CD4-positive, alpha-beta T cell treated with Interleukin-10 for 1 hour (primary cell): Measurements from ENCODE around the gene IGSF1.

Source experiments
- DNase-seq: peaks from one replicate; pipeline ENCODE4 v3.0.0-alpha.2; 2020

Gene IGSF1

GRCh38 chrX:131288738-131289511 is at the start of gene IGSF1:
Gene IGSF1, minus strand, starts transcription at chrX:131289306. Its CDS starts 2,632 bp downstream, at chrX:131286674.
- no peak for DNase-seq

- DNase-seq, result no peak
Measured at GRCh38 chrX:131332331-131332730, 43.2 kb upstream of the IGSF1 start.

GRCh38 chrX:131331152-131331551 is 42.0 kb upstream of the IGSF1 start:
- no peak for DNase-seq

- DNase-seq, result no peak
Measured at GRCh38 chrX:131330735-131331134, 41.6 kb upstream of the IGSF1 start.

- no peak for DNase-seq
Measured at GRCh38 chrX:131322651-131323050, 33.5 kb upstream of the IGSF1 start.

- DNase-seq, result no peak
Measured at GRCh38 chrX:131317326-131317725, 28.2 kb upstream of the IGSF1 start.

GRCh38 chrX:131316260-131316659 is 27.2 kb upstream of the IGSF1 start:
- no peak for DNase-seq

- DNase-seq, result no peak
Measured at GRCh38 chrX:131308980-131309379, 19.9 kb upstream of the IGSF1 start.

GRCh38 chrX:131306601-131307000 is 17.5 kb upstream of the IGSF1 start:
- no peak for DNase-seq

GRCh38 chrX:131305926-131306325 is 16.8 kb upstream of the IGSF1 start:
- no peak for DNase-seq

GRCh38 chrX:131302701-131303100 is 13.6 kb upstream of the IGSF1 start:
- no peak for DNase-seq

- DNase-seq, result no peak
Measured at GRCh38 chrX:131301155-131301554, 12.0 kb upstream of the IGSF1 start.

- DNase-seq, result no peak
Measured at GRCh38 chrX:131298846-131299245, 9.7 kb upstream of the IGSF1 start.

GRCh38 chrX:131298036-131298435 is 8.9 kb upstream of the IGSF1 start:
- DNase-seq, result no peak

GRCh38 chrX:131289527-131289926 is 421 bp upstream of the IGSF1 start:
- no peak for DNase-seq

- DNase-seq, result no peak
Measured at GRCh38 chrX:131288188-131288587, 918 bp downstream of the IGSF1 start.

- DNase-seq, result no peak
Measured at GRCh38 chrX:131287560-131288179, 1.4 kb downstream of the IGSF1 start.

GRCh38 chrX:131279617-131280016 is 9.5 kb downstream of the IGSF1 start:
- no peak for DNase-seq

GRCh38 chrX:131279197-131279596 is 9.9 kb downstream of the IGSF1 start:
- DNase-seq, result no peak

- DNase-seq, result no peak
Measured at GRCh38 chrX:131277543-131278136, 11.5 kb downstream of the IGSF1 start.

GRCh38 chrX:131273011-131273410 is 16.1 kb downstream of the IGSF1 start:
- DNase-seq, result no peak

- DNase-seq, result no peak
Measured at GRCh38 chrX:131271826-131272225, 17.3 kb downstream of the IGSF1 start.

GRCh38 chrX:131271274-131271673 is 17.8 kb downstream of the IGSF1 start:
- no peak for DNase-seq

- DNase-seq, result no peak
Measured at GRCh38 chrX:131270080-131270479, 19.0 kb downstream of the IGSF1 start.
